Activated CD8-positive, alpha-beta T cell treated with anti-CD3 and anti-CD28 coated beads, Interleukin-2, amount 10 ng/mL, durations not matched to agents 7 days and 5 days (primary cell): Measurements from ENCODE around the gene TGFB3. TPM values are rescaled to one million over a fixed set of nuclear protein-coding genes. Genes with fewer than 3 reads are reported as not detected.
"Not testable (repeated sequence)": the region's sequence is repeated elsewhere in the genome, so short reads cannot be mapped to it uniquely, and the experiment has no call there.

Experiments
- ATAC-seq: fragments of 150-1000 bp; cut with Tn5 transposase; one replicate; pipeline ENCODE4 v1.10.0; 2021; ENCODE audit warnings: moderate library complexity
- CTCF ChIA-PET: fragments of 350-600 bp; sonication (Branson Sonifier 250); formaldehyde crosslinking; loops from one replicate; lab custom pipeline; 2021; ENCODE audit warnings: antibody characterized with exemption; lab: Charles Lee
- POLR2A ChIA-PET: fragments of 350-600 bp; sonication (Branson Sonifier 250); formaldehyde crosslinking; loops from one replicate; lab custom pipeline; 2021; ENCODE audit warnings: antibody characterized with exemption; lab: Charles Lee
- DNase-seq: peaks from one replicate; pipeline ENCODE4 v3.0.0-alpha.2; 2020
- H3K27ac Mint-ChIP-seq: one replicate; pipeline ENCODE4 v1.8.0; 2021; ENCODE audit warnings: mild to moderate bottlenecking, mixed read lengths
- H3K27me3 Mint-ChIP-seq: one replicate; pipeline ENCODE4 v1.8.0; 2021; ENCODE audit warnings: low read depth, mixed read lengths
- H3K36me3 Mint-ChIP-seq: one replicate; pipeline ENCODE4 v1.8.0; 2021; ENCODE audit warnings: low read depth, mixed read lengths
- H3K4me1 Mint-ChIP-seq: one replicate; pipeline ENCODE4 v1.8.0; 2021; ENCODE audit warnings: low read depth, mixed read lengths
- H3K4me3 Mint-ChIP-seq: one replicate; pipeline ENCODE4 v1.8.0; 2021; ENCODE audit warnings: mild to moderate bottlenecking, mixed read lengths
- H3K9me3 Mint-ChIP-seq: one replicate; pipeline ENCODE4 v1.8.0; 2022; ENCODE audit warnings: mixed read lengths; ENCODE audit not compliant: insufficient read depth
- total RNA-seq, 2 experiments: library from RNA; stranded (reverse); gene quantifications; one replicate each; pipeline ENCODE4 v1.2.3, GENCODE V29; 2021

Gene TGFB3
- 1 to 10 TPM; 1.7 to 1.8 TPM for total RNA-seq

DNA sequence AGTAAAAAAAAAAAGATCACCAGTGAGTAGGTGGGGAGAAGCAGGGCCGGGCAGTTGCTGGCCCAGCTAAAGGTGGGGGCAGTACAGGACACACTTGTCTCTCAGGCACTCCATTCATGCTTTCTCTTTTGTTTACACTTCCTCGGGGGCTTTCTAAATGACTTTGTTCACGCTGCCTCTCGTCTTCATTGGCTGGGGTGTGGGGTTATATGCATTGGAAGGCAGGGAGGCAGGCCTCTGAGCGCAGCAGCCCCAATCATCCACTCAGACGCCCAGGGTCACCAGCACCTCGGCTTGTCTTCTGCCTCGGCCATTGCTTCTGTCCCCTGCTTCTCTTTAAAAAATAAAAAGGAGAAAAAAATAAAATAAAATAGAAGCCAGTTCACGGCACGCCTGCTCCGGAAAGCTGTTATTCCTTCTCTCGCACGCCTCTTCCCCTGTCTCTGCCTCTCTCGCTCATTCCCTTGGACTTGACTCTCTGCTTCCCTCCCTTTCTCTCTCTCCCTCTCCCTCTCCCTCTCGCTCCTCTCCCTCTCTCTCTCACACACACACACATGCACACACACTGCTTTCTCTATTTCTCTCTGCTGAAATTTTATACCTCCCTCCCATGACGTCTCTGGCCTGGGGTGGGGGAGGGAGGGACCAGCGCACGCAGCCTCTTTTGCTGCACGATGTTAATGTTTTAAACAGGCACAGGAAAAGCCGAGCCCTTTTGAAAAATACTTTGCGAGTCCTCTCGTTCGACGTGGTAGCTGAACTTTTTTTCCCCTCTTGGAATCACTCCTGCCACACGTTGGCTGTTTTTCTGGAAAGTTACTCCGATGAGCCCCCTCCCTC lies at the start of gene TGFB3:
TSS of gene TGFB3 (minus strand) at position 570 of the 840 bp plus-strand sequence. CDS start 1,102 bp downstream, outside the sequence.
- no peaks in the 10 kb centered on the region for H3K9me3 Mint-ChIP-seq
- H3K27ac Mint-ChIP-seq: peak within 1 kb of the TSS; percentile 64
- peak; percentile 28 for ATAC-seq
- CTCF ChIA-PET: interaction anchor here (0.9 to 14.7 kb wide), 12 partner anchors 9 to 493 kb away, joined by 3 to 202 read pairs (median 7); no protein-coding TSS in a partner anchor
- peaks cover 11% of the 10 kb centered on the region for H3K27me3 Mint-ChIP-seq
- peak within 1 kb of the TSS; percentile 69 for H3K4me3 Mint-ChIP-seq
- POLR2A ChIA-PET: interaction anchor here (1.3 to 1.4 kb wide), 3 partner anchors 8 to 321 kb away, joined by 3 to 4 read pairs (median 3); partner anchors contain the start of genes ERG28 and TTLL5
- no peaks in the 10 kb centered on the region for H3K36me3 Mint-ChIP-seq
- DNase-seq: peak; percentile 65
- peaks cover 48% of the 10 kb centered on the region for H3K4me1 Mint-ChIP-seq

DNA sequence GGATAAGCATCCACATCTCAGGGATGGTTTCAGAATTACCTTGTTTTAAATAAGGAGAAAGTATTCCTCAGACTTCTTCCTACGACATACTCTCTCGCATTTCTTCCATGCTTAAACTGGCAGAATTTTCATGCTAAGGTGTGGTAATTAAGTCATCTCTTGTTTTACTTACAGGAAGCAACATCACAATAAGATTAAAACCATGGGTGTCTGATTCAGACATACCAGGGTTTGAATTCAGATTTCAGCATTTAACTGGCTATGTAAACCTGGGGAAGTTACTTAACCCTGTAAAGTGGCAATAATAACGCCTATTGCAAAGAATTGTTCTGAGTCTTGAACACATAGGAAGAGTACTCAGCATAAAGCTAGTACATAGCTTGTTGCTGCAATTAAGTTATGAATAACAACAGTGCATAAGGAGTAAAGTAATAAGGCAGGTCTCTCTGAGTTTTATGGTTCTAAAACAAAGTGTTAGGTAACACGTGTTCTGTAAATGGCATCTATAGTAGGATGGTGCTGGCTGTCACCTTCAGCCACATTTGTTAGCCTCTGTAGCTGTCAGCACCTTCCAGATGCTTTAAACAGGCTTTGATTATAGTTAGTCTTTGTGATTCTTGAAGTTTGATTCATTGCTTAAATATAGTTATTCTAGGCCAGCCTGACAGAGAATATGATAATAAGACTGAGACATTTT lies 42.6 kb upstream of the TGFB3 start:
- DNase-seq: no peak
- Mint-ChIP-seq H3K36me3 (peaks cover 8% of the 10 kb centered on the region), H3K27me3 (no peaks in the 10 kb centered on the region), H3K4me3 (no peak overlapping the region), H3K4me1 (no peaks in the 10 kb centered on the region), H3K27ac (no peak overlapping the region), H3K9me3 (peaks cover 5% of the 10 kb centered on the region)
- no peak for ATAC-seq
- POLR2A ChIA-PET: no interaction called here
- CTCF ChIA-PET: no interaction called here

- ChIA-PET CTCF (no interaction called here), POLR2A (no interaction called here)
These were observed 42.0 kb upstream of the TGFB3 start for GRCh38 chr14:76023757-76024156.

GRCh38 chr14:76022991-76023390 lies 41.2 kb upstream of the TGFB3 start:
- Mint-ChIP-seq H3K27me3 (no peaks in the 10 kb centered on the region), H3K9me3 (peaks cover 9% of the 10 kb centered on the region), H3K4me3 (no peak overlapping the region), H3K36me3 (peaks cover 9% of the 10 kb centered on the region), H3K4me1 (no peaks in the 10 kb centered on the region), H3K27ac (no peak overlapping the region)
- ATAC-seq (no peak), DNase-seq (no peak)
- ChIA-PET POLR2A (no interaction called here), CTCF (interaction anchor here (0.6 kb wide), 1 partner anchor 309 kb away, joined by 3 read pairs; no protein-coding TSS in a partner anchor)

More at GRCh38 chr14:76023757-76024156, 42.0 kb upstream of the TGFB3 start:
- peaks cover 9% of the 10 kb centered on the region for H3K9me3 Mint-ChIP-seq
- ATAC-seq (no peak), DNase-seq (no peak)
- no peak overlapping the region for H3K4me3 Mint-ChIP-seq
- H3K36me3 Mint-ChIP-seq: peaks cover 9% of the 10 kb centered on the region
- no peak overlapping the region for H3K27ac Mint-ChIP-seq
- no peaks in the 10 kb centered on the region for H3K27me3 Mint-ChIP-seq
- H3K4me1 Mint-ChIP-seq: no peaks in the 10 kb centered on the region

DNA sequence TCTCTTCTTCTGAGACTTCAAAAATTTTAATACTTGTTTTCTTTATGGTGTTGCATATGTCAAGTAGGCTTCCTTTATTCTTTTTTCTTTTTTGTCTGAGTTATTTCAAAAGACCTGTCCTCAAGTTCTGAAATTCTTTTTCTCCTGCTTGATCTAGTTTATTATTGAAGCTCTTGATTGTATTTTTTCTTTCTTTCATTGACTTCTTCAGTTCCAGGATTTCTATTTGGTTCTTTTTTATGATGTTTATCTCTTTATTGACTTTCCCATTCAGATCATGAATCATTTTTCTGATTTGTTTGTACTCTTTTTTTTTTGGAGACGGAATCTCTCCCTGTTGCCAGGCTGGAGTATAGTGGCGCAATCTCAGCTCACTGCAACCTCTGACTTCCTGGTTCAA lies 37.9 kb upstream of the TGFB3 start:
- no peak overlapping the region for H3K27ac Mint-ChIP-seq
- no peak for DNase-seq
- H3K36me3 Mint-ChIP-seq: peaks cover 11% of the 10 kb centered on the region
- no peak for ATAC-seq
- H3K4me1 Mint-ChIP-seq: no peaks in the 10 kb centered on the region
- POLR2A ChIA-PET: no interaction called here
- H3K27me3 Mint-ChIP-seq: no peaks in the 10 kb centered on the region
- CTCF ChIA-PET: no interaction called here
- no peak overlapping the region for H3K4me3 Mint-ChIP-seq
- peaks cover 9% of the 10 kb centered on the region for H3K9me3 Mint-ChIP-seq

GRCh38 chr14:76015668-76016067 lies 33.9 kb upstream of the TGFB3 start:
- ATAC-seq: no peak
- CTCF ChIA-PET: no interaction called here
- H3K4me1 Mint-ChIP-seq: no peaks in the 10 kb centered on the region
- H3K9me3 Mint-ChIP-seq: peaks cover 9% of the 10 kb centered on the region
- no peaks in the 10 kb centered on the region for H3K27me3 Mint-ChIP-seq
- POLR2A ChIA-PET: no interaction called here
- no peak overlapping the region for H3K27ac Mint-ChIP-seq
- H3K4me3 Mint-ChIP-seq: no peak overlapping the region
- no peak for DNase-seq
- H3K36me3 Mint-ChIP-seq: peaks cover 11% of the 10 kb centered on the region

GRCh38 chr14:76015191-76015590 lies 33.4 kb upstream of the TGFB3 start:
- Mint-ChIP-seq H3K36me3 (peaks cover 8% of the 10 kb centered on the region), H3K9me3 (peaks cover 9% of the 10 kb centered on the region), H3K4me1 (no peaks in the 10 kb centered on the region), H3K27me3 (no peaks in the 10 kb centered on the region), H3K27ac (no peak overlapping the region), H3K4me3 (no peak overlapping the region)
- ChIA-PET POLR2A (no interaction called here), CTCF (no interaction called here)
- no peak for DNase-seq
- ATAC-seq: no peak

DNA sequence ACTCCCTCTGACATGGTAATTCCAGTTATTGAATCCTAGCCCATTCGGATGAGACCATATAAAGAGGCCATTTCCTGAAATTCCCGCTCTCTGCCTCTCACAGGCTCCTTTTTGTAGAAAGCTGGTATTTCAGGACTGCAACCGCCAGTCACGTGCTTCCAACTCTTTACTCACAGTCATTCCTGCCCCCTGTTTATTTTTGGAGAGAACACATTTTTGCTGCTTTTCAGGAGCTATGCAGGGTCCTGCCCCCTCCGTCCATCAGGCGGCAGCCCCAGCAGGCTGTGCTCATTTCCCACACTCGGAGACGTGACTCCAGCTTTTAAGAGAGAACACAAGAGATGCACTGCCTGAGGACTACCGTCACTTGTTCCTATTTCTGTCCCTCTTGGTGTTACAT lies 30.6 kb upstream of the TGFB3 start:
- ATAC-seq: no peak
- POLR2A ChIA-PET: no interaction called here

DNA sequence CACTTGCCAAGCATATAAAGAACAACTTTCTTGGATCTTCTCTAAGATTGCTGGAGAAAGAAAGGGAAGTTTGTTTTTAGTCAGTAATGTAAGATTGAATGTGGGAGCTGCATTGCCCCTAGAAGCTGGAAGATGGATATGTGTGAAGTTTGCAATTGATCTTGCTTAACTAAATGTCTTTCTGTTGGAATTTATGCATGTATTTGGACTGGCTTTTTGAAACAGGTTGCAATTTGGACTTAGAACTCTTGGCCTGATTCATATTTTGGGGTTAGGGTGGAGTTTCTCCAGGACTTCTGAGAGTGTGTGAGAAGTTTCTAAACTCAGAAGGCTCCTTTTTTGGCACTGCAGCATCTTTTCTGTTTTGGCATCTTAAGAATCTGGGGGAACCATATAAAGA lies 30.1 kb upstream of the TGFB3 start:
- DNase-seq (no peak), ATAC-seq (no peak)
- H3K27ac Mint-ChIP-seq: no peak overlapping the region
- ChIA-PET CTCF (no interaction called here), POLR2A (no interaction called here)
- no peaks in the 10 kb centered on the region for H3K4me1 Mint-ChIP-seq
- H3K4me3 Mint-ChIP-seq: no peak overlapping the region
- H3K27me3 Mint-ChIP-seq: no peaks in the 10 kb centered on the region
- H3K9me3 Mint-ChIP-seq: no peaks in the 10 kb centered on the region
- H3K36me3 Mint-ChIP-seq: peaks cover 2% of the 10 kb centered on the region

More for the DNA sequence above, 30.6 kb upstream of the TGFB3 start:
- DNase-seq: no peak
- no peaks in the 10 kb centered on the region for H3K27me3 Mint-ChIP-seq
- H3K36me3 Mint-ChIP-seq: peaks cover 2% of the 10 kb centered on the region
- no peak overlapping the region for H3K27ac Mint-ChIP-seq
- H3K4me1 Mint-ChIP-seq: no peaks in the 10 kb centered on the region
- CTCF ChIA-PET: no interaction called here
- H3K9me3 Mint-ChIP-seq: no peaks in the 10 kb centered on the region
- no peak overlapping the region for H3K4me3 Mint-ChIP-seq

DNA sequence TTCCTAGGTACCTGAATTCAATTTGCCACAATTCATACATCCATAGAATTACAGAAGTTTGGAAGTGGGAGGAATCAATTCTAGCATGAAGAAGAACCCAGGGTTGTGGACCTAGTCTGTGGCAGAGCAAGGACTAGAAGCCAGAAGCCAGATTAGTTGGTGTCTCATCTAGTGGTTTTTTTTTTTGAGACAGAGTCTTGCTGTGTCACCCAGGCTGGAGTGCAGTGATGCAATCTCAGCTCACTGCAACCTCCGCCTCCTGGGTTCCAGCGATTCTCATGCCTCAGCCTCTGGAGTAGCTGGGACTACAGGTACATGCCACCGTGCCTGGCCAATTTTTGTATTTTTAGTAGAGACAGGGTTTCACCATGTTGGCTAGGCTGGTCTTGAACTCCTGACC lies 27.8 kb upstream of the TGFB3 start:
- H3K4me1 Mint-ChIP-seq, H3K27me3 Mint-ChIP-seq, POLR2A ChIA-PET, ATAC-seq, H3K27ac Mint-ChIP-seq, H3K4me3 Mint-ChIP-seq, H3K36me3 Mint-ChIP-seq, DNase-seq, H3K9me3 Mint-ChIP-seq: not testable (repeated sequence)
- CTCF ChIA-PET: interaction anchor here (0.7 kb wide), 1 partner anchor 300 kb away, joined by 3 read pairs; no protein-coding TSS in a partner anchor

DNA sequence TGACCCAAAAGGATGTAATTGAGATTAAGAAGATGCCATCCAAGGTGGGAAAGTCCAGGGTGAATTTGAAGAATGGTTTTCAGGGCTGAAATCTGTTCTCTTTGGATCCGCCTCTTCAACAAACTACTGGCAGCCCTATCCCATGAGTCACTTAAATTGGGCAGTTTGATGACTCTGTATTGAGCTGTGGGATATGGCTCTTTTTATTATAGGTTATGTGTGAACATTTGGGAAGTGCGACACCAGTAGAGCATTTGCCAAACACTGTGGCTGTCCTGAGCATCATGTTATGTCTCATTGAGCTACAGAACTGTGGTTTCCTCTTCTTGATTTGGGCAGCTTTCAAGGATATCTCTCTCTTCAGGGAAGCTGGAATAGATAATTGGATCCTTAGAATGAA lies 26.1 kb upstream of the TGFB3 start:
- no peak for DNase-seq
- POLR2A ChIA-PET: no interaction called here
- H3K9me3 Mint-ChIP-seq: peaks cover 8% of the 10 kb centered on the region
- no peak for ATAC-seq
- H3K27ac Mint-ChIP-seq: no peak overlapping the region
- H3K36me3 Mint-ChIP-seq: peaks cover 3% of the 10 kb centered on the region
- CTCF ChIA-PET: interaction anchor here (1.5 kb wide), 2 partner anchors 43 to 101 kb away, joined by 3 to 4 read pairs; no protein-coding TSS in a partner anchor
- H3K4me1 Mint-ChIP-seq: no peaks in the 10 kb centered on the region
- H3K4me3 Mint-ChIP-seq: no peak overlapping the region
- no peaks in the 10 kb centered on the region for H3K27me3 Mint-ChIP-seq

DNA sequence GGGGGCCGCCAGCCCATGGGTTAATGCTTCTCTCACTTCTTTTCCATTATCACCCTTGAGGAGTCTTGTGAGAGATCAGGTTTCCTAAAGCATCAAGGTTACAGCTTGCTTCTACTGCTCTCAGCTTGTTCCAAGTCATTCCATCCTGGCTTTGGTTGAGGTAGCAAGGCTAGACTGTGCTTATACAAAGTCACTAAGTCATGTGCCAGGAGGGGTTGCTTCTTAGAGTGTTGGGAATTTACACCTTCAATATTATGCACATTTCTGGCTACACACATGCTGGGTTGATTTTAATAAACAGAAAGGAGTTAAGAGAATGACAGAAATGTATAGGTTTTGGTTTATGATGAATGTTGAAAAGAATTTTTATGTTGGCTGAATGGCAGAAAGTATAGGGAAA lies 25.6 kb upstream of the TGFB3 start:
- Mint-ChIP-seq H3K4me1 (no peaks in the 10 kb centered on the region), H3K4me3 (no peak overlapping the region), H3K27me3 (no peaks in the 10 kb centered on the region), H3K27ac (no peak overlapping the region), H3K9me3 (peaks cover 8% of the 10 kb centered on the region), H3K36me3 (peaks cover 3% of the 10 kb centered on the region)
- ChIA-PET CTCF (interaction anchor here (1.5 kb wide), 1 partner anchor 43 kb away, joined by 3 read pairs; no protein-coding TSS in a partner anchor), POLR2A (no interaction called here)
- ATAC-seq (no peak), DNase-seq (no peak)
